HepG2 (cell line): ENCODE results near the gene RBBP5. TPM values are rescaled to one million over a fixed set of nuclear protein-coding genes. Genes with fewer than 3 reads are reported as not detected.

Experiments used
- CBFB ChIP-seq: sonication (generic); formaldehyde crosslinking; IDR thresholded peaks from 2 replicates; pipeline ENCODE4 v1.4.0; 2020; ENCODE audit warnings: missing genetic modification reagents
- CBX1 ChIP-seq: IDR thresholded peaks from one replicate; pipeline ENCODE4 v1.6.1; 2016; ENCODE audit warnings: antibody characterized with exemption, low read depth
- CHCHD3 ChIP-seq: sonication (generic); formaldehyde crosslinking; IDR thresholded peaks from 2 replicates; pipeline ENCODE4 v1.8.0; 2022; ENCODE audit warnings: mild to moderate bottlenecking, missing genetic modification reagents, moderate library complexity
- GATAD1 ChIP-seq: IDR thresholded peaks from 2 replicates; pipeline ENCODE4 v1.6.1; 2016; ENCODE audit warnings: missing genetic modification reagents, missing compliant biosample characterization
- SIN3B ChIP-seq: fragments of 150-350 bp; IDR thresholded peaks from 2 replicates; pipeline ENCODE4 v1.6.1; 2014; ENCODE audit warnings: low read length
- ZNF260 ChIP-seq: sonication (generic); formaldehyde crosslinking; IDR thresholded peaks from 2 replicates; pipeline ENCODE4 v1.4.0; 2020; ENCODE audit warnings: missing genetic modification reagents, low read depth, mild to moderate bottlenecking, borderline replicate concordance
- polyA plus RNA-seq, 8 experiments: library from polyadenylated mRNA; depleted of rRNA in 3 of 8; stranded (reverse) in 7 of 8; unstranded in 1 of 8; fragments of >200 nt; fragmentation: Illumina TruSeq in 4 of 8; extraction: Trizol in 4 of 8; gene quantifications; 2 replicates each; pipeline versions ENCODE4 v1.2.1 to v1.2.3, GENCODE V29; 2011 to 2016; ENCODE audit warnings: low read depth in 4 of 8, missing spikeins in 1 of 8, mixed read lengths in 1 of 8; ENCODE audit not compliant: insufficient read depth in 1 of 8
- total RNA-seq, 5 experiments: library from RNA; depleted of rRNA; stranded (reverse); fragments of >200 nt; fragmentation: Illumina TruSeq; extraction: Trizol; gene quantifications; 2 replicates each; pipeline ENCODE4 v1.2.3, GENCODE V29; 2016; ENCODE audit warnings: low read depth in 1 of 5
- TF ChIP-seq, protein P1 (sequence below): sonication (generic); formaldehyde crosslinking; IDR thresholded peaks from 2 replicates; pipeline ENCODE4 v1.4.0; 2020; ENCODE audit warnings: missing genetic modification reagents, low read depth, mild to moderate bottlenecking, borderline replicate concordance
- TF ChIP-seq, protein P2 (sequence below): IDR thresholded peaks from 2 replicates; pipeline ENCODE4 v1.6.1; 2016; ENCODE audit warnings: low read depth
- TF ChIP-seq, protein P3 (sequence below): sonication (generic); formaldehyde crosslinking; conservative IDR thresholded peaks from 2 replicates; pipeline ENCODE4 v1.4.0; 2020; ENCODE audit warnings: missing genetic modification reagents
- TF ChIP-seq, protein P4 (sequence below): sonication (generic); formaldehyde crosslinking; IDR thresholded peaks from 2 replicates; pipeline ENCODE4 v1.4.0; 2020; ENCODE audit warnings: missing genetic modification reagents, borderline replicate concordance

The RBBP5 gene
- total and polyA plus RNA-seq, 2 of the 13 experiments (the other 11 are each of a cell fraction or from before 2014, with no cell fraction given): 6.6 to 17.1 TPM

DNA sequence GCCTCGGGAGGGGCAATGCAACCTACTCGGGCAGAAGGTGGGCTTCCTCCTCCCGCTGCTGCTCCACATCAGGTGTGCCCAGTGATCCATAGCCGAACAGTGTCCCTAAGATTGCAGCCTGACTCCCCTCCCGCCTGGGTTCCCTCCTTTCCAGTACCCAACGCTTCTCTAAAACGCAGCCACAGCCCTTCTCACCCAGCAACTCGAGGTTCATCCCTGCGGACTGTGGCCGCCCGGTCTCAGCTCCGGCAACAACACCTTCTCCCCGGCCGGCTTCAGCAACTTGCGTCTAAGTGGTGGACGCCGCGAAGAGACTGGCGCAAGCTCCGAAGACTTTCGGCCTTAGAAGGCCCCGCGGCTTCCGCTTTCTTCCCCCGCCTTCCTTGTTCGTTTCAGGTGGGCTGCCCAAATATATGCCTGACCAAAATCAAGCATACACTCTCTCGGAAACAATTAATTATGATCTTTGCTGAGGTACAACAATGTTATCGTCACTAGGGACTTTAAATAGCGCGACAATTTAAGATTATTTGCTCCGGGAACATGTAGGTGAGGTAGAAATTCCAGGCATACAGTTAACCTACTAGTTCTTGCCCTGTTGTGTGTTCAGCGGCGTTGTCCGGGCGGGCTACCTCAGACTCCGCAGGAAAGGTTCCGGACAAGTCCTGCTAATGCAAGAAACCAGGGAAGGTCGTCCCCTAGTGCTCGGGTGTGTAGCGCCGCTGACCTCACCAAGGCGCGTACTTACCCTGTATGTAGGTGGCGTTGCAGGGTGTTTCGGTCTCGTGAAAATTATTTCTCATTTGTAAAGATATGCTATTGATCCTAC lies at the start of gene RBBP5 (continued):
- TF ChIP-seq, protein P1, sequence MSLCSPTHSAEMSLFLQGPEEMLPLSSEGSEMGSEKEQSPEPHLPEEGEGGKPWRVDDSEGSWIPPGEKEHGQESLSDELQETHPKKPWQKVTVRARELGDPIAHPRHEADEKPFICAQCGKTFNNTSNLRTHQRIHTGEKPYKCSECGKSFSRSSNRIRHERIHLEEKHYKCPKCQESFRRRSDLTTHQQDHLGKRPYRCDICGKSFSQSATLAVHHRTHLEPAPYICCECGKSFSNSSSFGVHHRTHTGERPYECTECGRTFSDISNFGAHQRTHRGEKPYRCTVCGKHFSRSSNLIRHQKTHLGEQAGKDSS (CRISPR knock-in tag): peak; percentile 65; the same call in 1 of the 2 replicates
- TF ChIP-seq CHCHD3 (CRISPR knock-in tag) (no peak), SIN3B (peak; percentile 93), GATAD1 (CRISPR knock-in tag) (peak; percentile 99), ZNF260 (no peak), CBFB (CRISPR knock-in tag) (peak; percentile 93), CBX1 (peak; percentile 80)
- TF ChIP-seq, protein P2, sequence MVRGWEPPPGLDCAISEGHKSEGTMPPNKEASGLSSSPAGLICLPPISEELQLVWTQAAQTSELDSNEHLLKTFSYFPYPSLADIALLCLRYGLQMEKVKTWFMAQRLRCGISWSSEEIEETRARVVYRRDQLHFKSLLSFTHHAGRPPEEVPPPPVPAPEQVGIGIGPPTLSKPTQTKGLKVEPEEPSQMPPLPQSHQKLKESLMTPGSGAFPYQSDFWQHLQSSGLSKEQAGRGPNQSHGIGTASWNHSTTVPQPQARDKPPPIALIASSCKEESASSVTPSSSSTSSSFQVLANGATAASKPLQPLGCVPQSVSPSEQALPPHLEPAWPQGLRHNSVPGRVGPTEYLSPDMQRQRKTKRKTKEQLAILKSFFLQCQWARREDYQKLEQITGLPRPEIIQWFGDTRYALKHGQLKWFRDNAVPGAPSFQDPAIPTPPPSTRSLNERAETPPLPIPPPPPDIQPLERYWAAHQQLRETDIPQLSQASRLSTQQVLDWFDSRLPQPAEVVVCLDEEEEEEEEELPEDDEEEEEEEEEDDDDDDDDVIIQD (CRISPR knock-in tag): no peak
- TF ChIP-seq, protein P3, sequence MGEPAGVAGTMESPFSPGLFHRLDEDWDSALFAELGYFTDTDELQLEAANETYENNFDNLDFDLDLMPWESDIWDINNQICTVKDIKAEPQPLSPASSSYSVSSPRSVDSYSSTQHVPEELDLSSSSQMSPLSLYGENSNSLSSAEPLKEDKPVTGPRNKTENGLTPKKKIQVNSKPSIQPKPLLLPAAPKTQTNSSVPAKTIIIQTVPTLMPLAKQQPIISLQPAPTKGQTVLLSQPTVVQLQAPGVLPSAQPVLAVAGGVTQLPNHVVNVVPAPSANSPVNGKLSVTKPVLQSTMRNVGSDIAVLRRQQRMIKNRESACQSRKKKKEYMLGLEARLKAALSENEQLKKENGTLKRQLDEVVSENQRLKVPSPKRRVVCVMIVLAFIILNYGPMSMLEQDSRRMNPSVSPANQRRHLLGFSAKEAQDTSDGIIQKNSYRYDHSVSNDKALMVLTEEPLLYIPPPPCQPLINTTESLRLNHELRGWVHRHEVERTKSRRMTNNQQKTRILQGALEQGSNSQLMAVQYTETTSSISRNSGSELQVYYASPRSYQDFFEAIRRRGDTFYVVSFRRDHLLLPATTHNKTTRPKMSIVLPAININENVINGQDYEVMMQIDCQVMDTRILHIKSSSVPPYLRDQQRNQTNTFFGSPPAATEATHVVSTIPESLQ: 0 out of 2 replicates have a peak, but pooled peaks have one; percentile 74
- TF ChIP-seq, protein P4, sequence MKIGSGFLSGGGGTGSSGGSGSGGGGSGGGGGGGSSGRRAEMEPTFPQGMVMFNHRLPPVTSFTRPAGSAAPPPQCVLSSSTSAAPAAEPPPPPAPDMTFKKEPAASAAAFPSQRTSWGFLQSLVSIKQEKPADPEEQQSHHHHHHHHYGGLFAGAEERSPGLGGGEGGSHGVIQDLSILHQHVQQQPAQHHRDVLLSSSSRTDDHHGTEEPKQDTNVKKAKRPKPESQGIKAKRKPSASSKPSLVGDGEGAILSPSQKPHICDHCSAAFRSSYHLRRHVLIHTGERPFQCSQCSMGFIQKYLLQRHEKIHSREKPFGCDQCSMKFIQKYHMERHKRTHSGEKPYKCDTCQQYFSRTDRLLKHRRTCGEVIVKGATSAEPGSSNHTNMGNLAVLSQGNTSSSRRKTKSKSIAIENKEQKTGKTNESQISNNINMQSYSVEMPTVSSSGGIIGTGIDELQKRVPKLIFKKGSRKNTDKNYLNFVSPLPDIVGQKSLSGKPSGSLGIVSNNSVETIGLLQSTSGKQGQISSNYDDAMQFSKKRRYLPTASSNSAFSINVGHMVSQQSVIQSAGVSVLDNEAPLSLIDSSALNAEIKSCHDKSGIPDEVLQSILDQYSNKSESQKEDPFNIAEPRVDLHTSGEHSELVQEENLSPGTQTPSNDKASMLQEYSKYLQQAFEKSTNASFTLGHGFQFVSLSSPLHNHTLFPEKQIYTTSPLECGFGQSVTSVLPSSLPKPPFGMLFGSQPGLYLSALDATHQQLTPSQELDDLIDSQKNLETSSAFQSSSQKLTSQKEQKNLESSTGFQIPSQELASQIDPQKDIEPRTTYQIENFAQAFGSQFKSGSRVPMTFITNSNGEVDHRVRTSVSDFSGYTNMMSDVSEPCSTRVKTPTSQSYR (CRISPR knock-in tag): peak; percentile 60; the same call in 1 of the 2 replicates
